ENCODE data around the gene MPRIP.

DNA sequence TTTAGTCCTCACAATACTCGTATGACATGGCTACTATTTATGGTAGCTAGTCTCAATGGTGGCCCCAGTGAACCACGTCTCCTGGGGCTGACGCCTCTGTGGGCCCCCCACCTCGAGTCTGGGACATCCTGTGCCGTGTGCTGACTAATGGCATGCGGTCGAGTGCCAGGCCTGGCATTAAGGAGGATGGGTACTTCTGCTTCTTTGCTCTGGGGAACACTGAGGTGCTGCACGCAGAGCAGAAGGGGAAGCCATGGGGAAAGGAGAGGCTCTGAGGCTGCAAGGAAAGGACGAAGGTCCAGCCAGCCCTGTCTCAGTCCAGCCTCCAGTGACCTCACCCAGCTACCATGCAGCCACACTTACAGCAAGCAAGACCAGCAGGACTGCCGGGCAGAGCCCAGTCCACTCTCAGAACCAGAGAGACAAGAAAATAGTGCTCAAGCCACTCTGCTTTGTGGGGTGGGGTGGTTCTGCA, 5.7 kb upstream of the MPRIP start:
- TF ChIP-seq EZH2 (IDR thresholded peaks at IDR 0.05; ENCODE audit: borderline replicate concordance, low read depth, low read length, severe bottlenecking) (no peak), GATA2 (IDR thresholded peaks at IDR 0.05; ENCODE audit: insufficient read depth, insufficient read length, low read depth, low read length) (no peak)
- TF ChIP-seq, protein P1, sequence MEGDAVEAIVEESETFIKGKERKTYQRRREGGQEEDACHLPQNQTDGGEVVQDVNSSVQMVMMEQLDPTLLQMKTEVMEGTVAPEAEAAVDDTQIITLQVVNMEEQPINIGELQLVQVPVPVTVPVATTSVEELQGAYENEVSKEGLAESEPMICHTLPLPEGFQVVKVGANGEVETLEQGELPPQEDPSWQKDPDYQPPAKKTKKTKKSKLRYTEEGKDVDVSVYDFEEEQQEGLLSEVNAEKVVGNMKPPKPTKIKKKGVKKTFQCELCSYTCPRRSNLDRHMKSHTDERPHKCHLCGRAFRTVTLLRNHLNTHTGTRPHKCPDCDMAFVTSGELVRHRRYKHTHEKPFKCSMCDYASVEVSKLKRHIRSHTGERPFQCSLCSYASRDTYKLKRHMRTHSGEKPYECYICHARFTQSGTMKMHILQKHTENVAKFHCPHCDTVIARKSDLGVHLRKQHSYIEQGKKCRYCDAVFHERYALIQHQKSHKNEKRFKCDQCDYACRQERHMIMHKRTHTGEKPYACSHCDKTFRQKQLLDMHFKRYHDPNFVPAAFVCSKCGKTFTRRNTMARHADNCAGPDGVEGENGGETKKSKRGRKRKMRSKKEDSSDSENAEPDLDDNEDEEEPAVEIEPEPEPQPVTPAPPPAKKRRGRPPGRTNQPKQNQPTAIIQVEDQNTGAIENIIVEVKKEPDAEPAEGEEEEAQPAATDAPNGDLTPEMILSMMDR (IDR thresholded peaks at IDR 0.05; ENCODE audit: extremely low read depth in 1 of 2, insufficient read depth in 1 of 2, low read depth in 1 of 2, low read length in 2 of 2) = no peak

All from endothelial cell of umbilical vein (primary cell).